ENCODE measurements around the gene ABL1.
"Not testable (repeated sequence)": the region's sequence is repeated elsewhere in the genome, so short reads cannot be mapped to it uniquely, and the experiment has no call there.

The ABL1 gene

DNA sequence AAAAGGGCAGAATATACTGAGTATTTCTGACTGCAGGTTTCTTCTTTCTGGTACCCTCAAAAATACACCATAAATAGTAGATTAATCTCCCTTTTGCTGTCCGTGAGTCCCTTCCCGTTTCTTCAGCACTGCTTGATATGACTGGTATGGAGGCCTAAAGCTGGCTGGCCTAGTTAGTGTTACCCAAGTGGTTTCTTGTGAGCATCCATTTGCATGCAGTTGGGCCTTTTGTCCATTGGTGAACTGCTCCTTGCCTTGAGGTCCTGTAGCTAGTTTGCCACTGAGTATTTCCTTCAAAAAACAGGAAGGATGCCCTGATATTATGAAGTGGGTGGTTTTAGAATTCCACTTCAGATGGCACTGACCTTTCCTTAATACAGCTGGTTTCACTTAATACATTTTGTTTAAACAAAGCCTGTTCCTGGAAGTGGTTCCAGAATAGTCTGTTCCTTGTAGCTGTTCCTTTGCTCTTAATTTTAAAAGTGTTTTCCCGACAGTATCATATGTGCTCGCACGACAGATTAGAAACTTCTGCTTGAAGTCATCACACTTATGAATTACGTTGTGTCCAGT, 40.0 kb upstream of the ABL1 start:
- no peak overlapping the region for H3K4me3 ChIP-seq (ENCODE audit: low read depth, low read length)
- TF ChIP-seq, protein P1, sequence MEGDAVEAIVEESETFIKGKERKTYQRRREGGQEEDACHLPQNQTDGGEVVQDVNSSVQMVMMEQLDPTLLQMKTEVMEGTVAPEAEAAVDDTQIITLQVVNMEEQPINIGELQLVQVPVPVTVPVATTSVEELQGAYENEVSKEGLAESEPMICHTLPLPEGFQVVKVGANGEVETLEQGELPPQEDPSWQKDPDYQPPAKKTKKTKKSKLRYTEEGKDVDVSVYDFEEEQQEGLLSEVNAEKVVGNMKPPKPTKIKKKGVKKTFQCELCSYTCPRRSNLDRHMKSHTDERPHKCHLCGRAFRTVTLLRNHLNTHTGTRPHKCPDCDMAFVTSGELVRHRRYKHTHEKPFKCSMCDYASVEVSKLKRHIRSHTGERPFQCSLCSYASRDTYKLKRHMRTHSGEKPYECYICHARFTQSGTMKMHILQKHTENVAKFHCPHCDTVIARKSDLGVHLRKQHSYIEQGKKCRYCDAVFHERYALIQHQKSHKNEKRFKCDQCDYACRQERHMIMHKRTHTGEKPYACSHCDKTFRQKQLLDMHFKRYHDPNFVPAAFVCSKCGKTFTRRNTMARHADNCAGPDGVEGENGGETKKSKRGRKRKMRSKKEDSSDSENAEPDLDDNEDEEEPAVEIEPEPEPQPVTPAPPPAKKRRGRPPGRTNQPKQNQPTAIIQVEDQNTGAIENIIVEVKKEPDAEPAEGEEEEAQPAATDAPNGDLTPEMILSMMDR (conservative IDR thresholded peaks at IDR 0.05; ENCODE audit: low read depth, low read length): no peak
- peak; percentile 30 for DNase-seq (ENCODE audit: low read depth)

DNA sequence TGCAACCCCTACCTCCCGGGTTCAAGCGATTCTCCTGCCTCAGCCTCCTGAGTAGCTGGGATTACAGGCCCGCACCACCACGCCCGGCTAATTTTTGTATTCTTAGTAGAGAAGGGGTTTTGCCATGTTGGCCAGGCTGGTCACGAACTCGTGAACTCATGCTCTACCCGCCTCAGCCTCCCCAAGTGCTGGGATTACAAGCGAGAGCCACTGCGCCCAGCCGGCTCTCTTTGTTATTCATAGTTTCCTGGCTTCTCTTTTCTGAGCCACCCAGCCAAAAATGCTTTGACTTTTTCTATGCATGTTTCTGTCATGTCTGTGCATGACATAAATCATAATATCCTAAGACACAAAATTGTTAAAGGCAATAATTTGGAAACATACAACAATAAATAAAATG, 31.9 kb upstream of the ABL1 start:
- not testable (repeated sequence) for H3K4me3 ChIP-seq (ENCODE audit: low read depth, low read length); DNase-seq (ENCODE audit: low read depth)

DNA sequence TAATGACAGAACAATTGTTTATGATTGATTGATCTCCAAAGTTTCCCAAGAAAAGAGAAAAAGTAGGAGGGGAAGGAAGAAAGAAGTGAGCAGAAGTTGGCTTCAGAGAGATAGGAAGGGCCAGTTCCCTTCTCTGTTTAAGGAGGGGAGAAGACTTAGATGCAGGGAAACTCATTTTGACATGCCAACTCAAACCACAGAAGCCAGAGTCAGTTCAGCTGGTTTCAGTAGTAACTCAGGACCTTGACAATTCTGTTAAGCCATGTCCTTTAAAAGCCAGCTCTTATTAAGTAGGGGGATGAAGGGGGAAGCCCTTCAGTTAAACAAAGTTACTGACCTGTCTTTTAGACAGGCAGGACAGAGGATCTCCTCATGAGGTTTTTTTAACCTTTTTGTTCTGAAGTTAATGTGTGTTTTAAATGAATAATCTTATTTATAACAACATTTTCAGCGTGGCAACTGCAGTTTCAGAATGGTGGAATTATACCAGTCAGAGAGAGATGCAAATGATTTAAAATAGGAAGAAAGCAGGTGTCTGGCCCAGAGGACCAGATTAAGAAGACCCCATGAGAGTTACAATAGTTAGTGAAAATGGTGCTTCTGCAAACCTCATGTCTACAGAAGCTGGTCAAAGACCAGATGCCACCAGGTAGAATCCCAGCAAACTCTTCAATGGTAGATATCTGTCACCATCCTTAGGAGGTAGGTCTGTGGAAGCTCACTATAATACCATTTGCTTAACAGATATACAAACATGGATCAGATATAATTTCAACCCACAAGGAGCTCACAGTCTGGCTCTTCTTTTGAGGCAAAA, 29.3 kb upstream of the ABL1 start:
- no peak overlapping the region for H3K4me3 ChIP-seq (ENCODE audit: low read depth, low read length)
- DNase-seq (ENCODE audit: low read depth): peak; percentile 35
- TF ChIP-seq, protein P1 (conservative IDR thresholded peaks at IDR 0.05; ENCODE audit: low read depth, low read length): no peak

DNA sequence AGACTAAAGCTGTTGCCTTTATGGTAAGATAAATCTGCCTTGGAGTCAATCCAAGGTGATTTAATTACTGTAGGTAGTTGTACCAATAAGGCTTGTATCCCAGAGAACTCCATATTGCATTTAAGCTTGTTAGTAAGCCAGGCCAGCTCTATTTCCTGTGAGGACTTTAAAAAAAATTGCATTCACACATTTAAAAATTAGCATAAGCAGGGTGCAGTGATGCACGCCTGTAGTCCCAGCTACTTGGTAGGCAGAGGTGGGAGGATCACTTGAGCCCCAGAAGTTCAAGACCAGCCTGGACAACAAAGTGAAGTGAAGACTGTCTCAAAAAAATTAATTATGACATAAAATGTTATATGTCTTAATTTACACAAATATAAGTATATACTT, 28.7 kb upstream of the ABL1 start:
- no peak overlapping the region for H3K4me3 ChIP-seq (ENCODE audit: low read depth, low read length)
- TF ChIP-seq, protein P1 (conservative IDR thresholded peaks at IDR 0.05; ENCODE audit: low read depth, low read length): no peak
- no peak for DNase-seq (ENCODE audit: low read depth)

DNA sequence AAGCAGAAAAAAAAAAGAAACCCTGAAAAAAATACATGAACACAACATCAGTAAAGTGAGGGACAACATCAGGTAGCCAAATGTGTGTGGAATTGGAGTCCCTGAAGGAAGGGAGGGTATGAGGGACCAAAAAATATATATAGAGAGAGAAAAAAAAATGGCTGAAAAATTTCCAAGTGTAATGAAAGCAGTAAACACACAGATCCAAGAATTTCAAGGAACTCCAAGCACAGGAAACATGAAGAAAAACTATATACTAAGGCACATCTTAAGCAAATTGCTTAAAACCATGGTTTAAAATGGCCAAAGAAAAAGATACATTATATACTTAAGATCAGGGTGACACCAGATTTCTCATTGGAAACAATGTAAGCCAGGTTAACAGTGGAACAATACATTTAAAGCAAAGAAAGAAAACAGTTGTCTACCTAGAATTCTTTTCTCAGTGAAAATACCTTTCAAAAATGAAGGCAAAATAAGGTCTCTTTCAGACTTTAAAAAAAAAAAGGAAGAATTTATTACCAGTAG, 24.4 kb upstream of the ABL1 start:
- no peak overlapping the region for H3K4me3 ChIP-seq (ENCODE audit: low read depth, low read length)
- no peak for DNase-seq (ENCODE audit: low read depth)
- TF ChIP-seq, protein P1 (conservative IDR thresholded peaks at IDR 0.05; ENCODE audit: low read depth, low read length): no peak

DNA sequence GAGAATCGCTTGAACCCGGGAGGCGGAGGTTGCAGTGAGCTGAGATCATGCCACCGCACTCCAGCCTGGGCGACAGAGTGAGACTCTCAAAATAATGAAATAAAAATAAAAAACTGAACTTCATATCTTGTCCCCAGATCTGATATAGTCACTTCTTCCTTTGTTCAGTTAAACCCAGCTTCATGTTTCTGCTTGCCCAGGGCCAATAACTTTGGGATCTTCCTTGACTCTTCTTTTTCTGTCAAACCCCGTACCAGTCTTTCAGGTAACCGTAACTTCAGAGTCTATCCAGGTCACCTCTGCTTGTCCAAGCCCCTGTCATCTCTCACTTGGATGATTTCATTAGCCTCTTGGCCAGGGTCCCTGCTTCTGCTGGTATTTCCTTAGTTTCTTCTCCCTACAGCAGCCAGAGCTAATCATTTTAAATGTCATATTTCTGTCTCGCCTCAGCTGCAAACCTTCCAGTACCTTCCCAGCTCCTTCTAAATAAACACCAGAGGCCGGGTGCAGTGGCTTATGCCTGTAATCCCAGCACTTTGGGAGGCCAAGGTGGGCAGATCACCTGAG, 19.7 kb upstream of the ABL1 start:
- TF ChIP-seq, protein P1 (conservative IDR thresholded peaks at IDR 0.05; ENCODE audit: low read depth, low read length): no peak
- H3K4me3 ChIP-seq (ENCODE audit: low read depth, low read length): no peak overlapping the region
- no peak for DNase-seq (ENCODE audit: low read depth)

DNA sequence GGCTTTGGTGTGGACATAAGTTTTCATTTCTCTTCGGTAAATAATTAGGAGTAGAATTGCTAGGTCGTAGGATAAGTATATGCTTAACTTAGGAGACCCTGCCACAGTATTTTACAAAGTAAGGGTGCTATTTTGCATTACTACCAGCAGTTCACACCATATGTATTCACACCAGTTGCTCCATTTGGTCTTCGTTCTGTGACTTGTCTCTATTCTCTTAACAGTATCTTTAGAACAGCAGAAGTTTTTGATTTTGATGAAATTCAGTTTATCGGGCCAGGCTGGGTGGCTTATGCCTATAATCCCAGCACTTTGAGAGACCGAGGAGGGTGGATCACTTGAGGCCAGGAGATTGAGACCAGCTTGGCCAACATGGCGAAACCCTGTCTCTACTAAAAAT, 17.1 kb upstream of the ABL1 start:
- TF ChIP-seq, protein P1 (conservative IDR thresholded peaks at IDR 0.05; ENCODE audit: low read depth, low read length): no peak
- no peak overlapping the region for H3K4me3 ChIP-seq (ENCODE audit: low read depth, low read length)
- DNase-seq (ENCODE audit: low read depth): no peak
